Spleen (tissue), 11 donors: Measurements from ENCODE around the gene ZNF438. TPM values are rescaled to one million over a fixed set of nuclear protein-coding genes. Genes with fewer than 3 reads are reported as not detected.
"Not testable (repeated sequence)": the region's sequence is repeated elsewhere in the genome, so short reads cannot be mapped to it uniquely, and the experiment has no call there.

Source experiments
- DNase-seq: peaks from one replicate; pipeline ENCODE4 v3.0.0-alpha.2; 2020
- H3K27ac ChIP-seq, 8 donors: fragments of 200-600 bp; sonication (generic) in 7 of 8; 1 replicate in 4 of 8; 2 replicates in 4 of 8; pipeline versions ENCODE4 v1.5.0 to v1.8.0; 2016 to 2021; ENCODE audit warnings: inconsistent platforms in 4 of 8, mild to moderate bottlenecking in 4 of 8, moderate library complexity in 1 of 8
- H3K27me3 ChIP-seq, 7 donors: fragments of 200-600 bp; sonication (generic) in 6 of 7; replicated peaks in 1 of 7; 1 replicate in 4 of 7; 2 replicates in 3 of 7; pipeline versions ENCODE4 v1.5.0 to v1.8.0; 2016 to 2021; ENCODE audit warnings: inconsistent platforms in 3 of 7, mild to moderate bottlenecking in 1 of 7
- H3K36me3 ChIP-seq, 6 donors: fragments of 200-600 bp; sonication (generic) in 5 of 6; 1 replicate in 4 of 6; 2 replicates in 2 of 6; pipeline versions ENCODE4 v1.5.0 to v1.8.0; 2016 to 2021; ENCODE audit warnings: inconsistent platforms in 2 of 6
- H3K4me1 ChIP-seq, 6 donors: fragments of 200-600 bp; sonication (generic) in 5 of 6; 1 replicate in 3 of 6; 2 replicates in 3 of 6; pipeline versions ENCODE4 v1.5.0 to v1.8.0; 2016 to 2021; ENCODE audit warnings: inconsistent platforms in 3 of 6
- H3K4me3 ChIP-seq, 8 donors: fragments of 200-600 bp; sonication (generic) in 7 of 8; 1 replicate in 4 of 8; 2 replicates in 4 of 8; pipeline versions ENCODE4 v1.5.0 to v1.8.0; 2016 to 2021; ENCODE audit warnings: inconsistent platforms in 4 of 8, mild to moderate bottlenecking in 4 of 8, moderate library complexity in 2 of 8
- H3K9me3 ChIP-seq, 8 donors: fragments of 200-600 bp; sonication (generic) in 7 of 8; 1 replicate in 4 of 8; 2 replicates in 4 of 8; pipeline versions ENCODE4 v1.5.0 to v1.8.0; 2016 to 2021; ENCODE audit warnings: inconsistent platforms in 4 of 8
- CTCF ChIP-seq, 11 experiments: fragments of 200-600 bp in 7 of 11; fragments of 450-650 bp in 4 of 11; sonication (generic) in 4 of 11; IDR thresholded peaks in 8 of 11; conservative IDR thresholded peaks in 3 of 11; 1 replicate in 7 of 11; 2 replicates in 4 of 11; pipeline versions ENCODE4 v1.4.0 to v1.8.0; 2016 to 2021; ENCODE audit warnings: antibody characterized with exemption in 11 of 11, inconsistent platforms in 4 of 11, mild to moderate bottlenecking in 1 of 11
- POLR2A ChIP-seq, 3 donors: fragments of 450-650 bp; IDR thresholded peaks; one replicate each; pipeline ENCODE4 v1.5.1; 2017; ENCODE audit warnings: antibody characterized with exemption in 3 of 3, mild to moderate bottlenecking in 1 of 3
- POLR2AphosphoS5 ChIP-seq, 3 donors: sonication (generic); formaldehyde crosslinking; IDR thresholded peaks; one replicate each; pipeline ENCODE4 v1.5.1; 2017; ENCODE audit warnings: antibody characterized with exemption in 3 of 3
- WGBS, 5 donors: extraction: QIAGEN DNeasy Blood & Tissue Kit in 3 of 5; methylation state at CpG; one replicate each; pipeline versions ENCODE4 v1.1.5 to v1.1.7; 2013 to 2018; 5-methylcytosine and 5-hydroxymethylcytosine counted together
- intact Hi-C: fragments of 100-400 bp; cut with DNase I; formaldehyde crosslinking; loops from one replicate; pipeline ENCODE4 v1.15.0; 2023; ENCODE audit warnings: low total_unique reads
- polyA plus RNA-seq, 3 donors: library from polyadenylated mRNA; stranded (reverse); fragments of 200-250 nt; gene quantifications; one replicate each; pipeline ENCODE4 v1.2.1, GENCODE V29; 2013
- total RNA-seq, 7 donors: library from RNA; depleted of rRNA in 3 of 7; stranded (reverse); fragments of >200 nt in 3 of 7; fragmentation: NEBNext Ultra II Directional in 4 of 7; extraction: Animal tissue kit (Norgen Biotek cat#: 25700) in 4 of 7; gene quantifications; one replicate each; pipeline versions ENCODE4 v1.1.0 to v1.2.1, GENCODE V29; 2016 to 2021
- donor health status: healthy with polysubstance abuse.
- donor health status: DM: no; HTN: no; CAD: no; lungs with moderate emphysema.
- donor health status: DM: no; HTN: no; CAD: no.
- donor health status: Bipolar disorder and iron deficiency.
- donor health status: healthy.
- donor health status: DM: no; HTN: no; CAD: no.
- donor health status: DM: yes; HTN: yes; CAD: no.

ZNF438 gene
- total and polyA plus RNA-seq, 10 donors: 4.4 to 23.1 (median 13.9) TPM

DNA sequence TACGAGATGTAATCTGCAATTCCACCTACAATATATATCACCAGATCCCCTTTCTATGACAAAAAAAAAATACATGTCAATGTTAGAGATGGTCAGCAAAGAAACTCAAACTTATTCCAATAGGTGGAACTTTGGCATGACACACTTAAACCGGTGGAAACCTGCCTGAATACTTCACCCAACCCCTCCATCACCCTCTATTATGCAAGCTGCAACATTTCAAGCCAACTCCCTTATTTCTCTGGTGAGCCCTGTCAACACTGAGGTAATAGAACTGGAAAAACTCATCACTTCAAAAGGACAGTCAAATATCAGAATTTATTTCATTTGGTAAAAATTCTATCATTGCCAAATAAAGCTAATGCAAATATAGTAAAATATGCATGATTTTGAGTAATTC lies 3.6 kb downstream of the ZNF438 start:
- intact Hi-C loops: no loop called here
- H3K36me3 ChIP-seq: no peaks in the 10 kb centered on the region
- no peak overlapping the region for H3K4me3 ChIP-seq
- H3K4me1 ChIP-seq: peaks cover 5 to 34% (median 13%) of the 10 kb centered on the region in 6 donors
- no peak for DNase-seq
- 66 to 93% (median 83%) methylated on average over 2 of the region's 2 CpGs for WGBS, 5 donors
- H3K9me3 ChIP-seq: no peaks in the 10 kb centered on the region
- TF ChIP-seq POLR2AphosphoS5 (IDR thresholded peaks at IDR 0.05) (no peak), CTCF (IDR thresholded peaks at IDR 0.05 in 8 of 11, conservative IDR thresholded peaks at IDR 0.05 in 3 of 11) (no peak), POLR2A (IDR thresholded peaks at IDR 0.05) (no peak)
- no peak overlapping the region for H3K27ac ChIP-seq
- H3K27me3 ChIP-seq: no peaks in the 10 kb centered on the region

GRCh38 chr10:31026279-31026678 lies 5.4 kb downstream of the ZNF438 start:
- H3K4me1 ChIP-seq: peaks cover 5 to 34% (median 8%) of the 10 kb centered on the region in 6 donors
- H3K9me3 ChIP-seq, intact Hi-C loops, H3K27me3 ChIP-seq, H3K27ac ChIP-seq, H3K36me3 ChIP-seq, H3K4me3 ChIP-seq, DNase-seq: not testable (repeated sequence)
- 50 to 95% (median 73%) methylated on average over 1 of the region's 1 CpG for WGBS, 5 donors

DNA sequence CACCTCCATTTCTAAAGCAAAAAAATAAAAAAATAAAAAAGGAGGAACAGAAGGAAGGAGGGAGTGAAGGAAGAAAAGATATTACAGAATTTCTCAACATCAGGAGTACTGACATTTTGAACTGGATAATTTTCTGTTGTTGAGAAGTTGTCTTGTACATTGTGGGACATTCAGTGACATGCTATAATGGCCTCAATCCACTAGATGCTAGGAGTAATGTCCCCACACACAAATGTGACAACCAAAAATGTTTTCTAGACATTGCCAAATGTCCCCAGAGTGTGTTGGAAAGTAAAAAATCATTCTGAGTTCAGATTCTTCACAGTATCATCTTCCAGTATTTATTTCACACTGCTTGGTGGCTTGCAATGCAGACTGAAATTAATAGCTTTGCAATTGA lies 6.5 kb downstream of the ZNF438 start:
- DNase-seq: no peak
- intact Hi-C loops: no loop called here
- Histone ChIP-seq H3K27me3 (no peaks in the 10 kb centered on the region), H3K9me3 (no peaks in the 10 kb centered on the region), H3K36me3 (no peaks in the 10 kb centered on the region), H3K4me3 (no peak overlapping the region), H3K4me1 (peaks cover 0 to 28% (median 0%) of the 10 kb centered on the region in 6 donors), H3K27ac (no peak overlapping the region)
- no peak for TF ChIP-seq CTCF (IDR thresholded peaks at IDR 0.05 in 8 of 11, conservative IDR thresholded peaks at IDR 0.05 in 3 of 11)
- TF ChIP-seq POLR2A (IDR thresholded peaks at IDR 0.05): no peak
- TF ChIP-seq POLR2AphosphoS5 (IDR thresholded peaks at IDR 0.05): no peak

GRCh38 chr10:31023558-31023957 lies 8.1 kb downstream of the ZNF438 start:
- DNase-seq: no peak
- whole genome bisulfite sequencing, 5 donors: 80 to 91% (median 81%) methylated on average over 5 of the region's 5 CpGs

More at GRCh38 chr10:31023558-31023957, 8.1 kb downstream of the ZNF438 start:
- H3K36me3 ChIP-seq: no peaks in the 10 kb centered on the region
- H3K27me3 ChIP-seq: no peaks in the 10 kb centered on the region
- no peak overlapping the region for H3K4me3 ChIP-seq
- H3K27ac ChIP-seq: no peak overlapping the region
- peaks cover 0 to 18% (median 1%) of the 10 kb centered on the region in 6 donors for H3K4me1 ChIP-seq
- TF ChIP-seq POLR2A (IDR thresholded peaks at IDR 0.05) (no peak), CTCF (IDR thresholded peaks at IDR 0.05 in 8 of 11, conservative IDR thresholded peaks at IDR 0.05 in 3 of 11) (no peak), POLR2AphosphoS5 (IDR thresholded peaks at IDR 0.05) (no peak)
- intact Hi-C loops: no loop called here
- no peaks in the 10 kb centered on the region for H3K9me3 ChIP-seq
